HepG2 (cell line): Measurements from ENCODE around the gene MYO7B.

ENCODE experiments used
- CBFB ChIP-seq: sonication (generic); formaldehyde crosslinking; IDR thresholded peaks from 2 replicates; pipeline ENCODE4 v1.4.0; 2020; ENCODE audit warnings: missing genetic modification reagents
- ETV6 ChIP-seq: sonication (generic); formaldehyde crosslinking; conservative IDR thresholded peaks from 2 replicates; pipeline ENCODE4 v1.4.0; 2020; ENCODE audit warnings: missing genetic modification reagents
- JUN ChIP-seq: sonication (generic); formaldehyde crosslinking; IDR thresholded peaks from 2 replicates; pipeline ENCODE4 v1.4.0; 2020; ENCODE audit warnings: mild to moderate bottlenecking, missing genetic modification reagents
- JUNB ChIP-seq: sonication (generic); formaldehyde crosslinking; IDR thresholded peaks from 2 replicates; pipeline ENCODE4 v1.8.0; 2022; ENCODE audit warnings: missing genetic modification reagents, mild to moderate bottlenecking, borderline replicate concordance
- MXI1 ChIP-seq: IDR thresholded peaks from 3 replicates; pipeline ENCODE4 v1.6.1; 2012; ENCODE audit warnings: low read depth, low read length, inconsistent platforms, borderline replicate concordance
- POLR2A ChIP-seq, 2 experiments: IDR thresholded peaks; 2 replicates each; pipeline ENCODE4 v1.6.1; 2011; ENCODE audit warnings: low read depth in 2 of 2, low read length in 2 of 2, mild to moderate bottlenecking in 1 of 2, moderate library complexity in 1 of 2; ENCODE audit not compliant: insufficient read depth in 1 of 2
- SYNCRIP ChIP-seq: fragments of 200-400 bp; formaldehyde crosslinking; IDR thresholded peaks from 2 replicates; pipeline ENCODE4 v1.6.1; 2018; ENCODE audit warnings: mild to moderate bottlenecking, low read depth, low read length; ENCODE audit not compliant: insufficient read depth
- TF ChIP-seq, protein P1 (sequence below): sonication (generic); formaldehyde crosslinking; IDR thresholded peaks from 2 replicates; pipeline ENCODE4 v1.5.1; 2020; ENCODE audit warnings: missing genetic modification reagents, mild to moderate bottlenecking, borderline replicate concordance
- TF ChIP-seq, protein P2 (sequence below): sonication (generic); formaldehyde crosslinking; IDR thresholded peaks from 2 replicates; pipeline ENCODE4 v1.5.0; 2020; ENCODE audit warnings: missing genetic modification reagents
- TF ChIP-seq, protein P3 (sequence below): sonication (generic); formaldehyde crosslinking; IDR thresholded peaks from 2 replicates; pipeline ENCODE4 v1.9.0; 2021; ENCODE audit warnings: missing genetic modification reagents, mild to moderate bottlenecking, borderline replicate concordance
- TF ChIP-seq, protein P4 (sequence below): sonication (generic); formaldehyde crosslinking; IDR thresholded peaks from 2 replicates; pipeline ENCODE4 v1.8.1; 2023; ENCODE audit warnings: missing genetic modification reagents, inconsistent platforms, borderline replicate concordance
- TF ChIP-seq, protein P5 (sequence below): sonication (generic); formaldehyde crosslinking; IDR thresholded peaks from 2 replicates; pipeline ENCODE4 v1.5.0; 2020; ENCODE audit warnings: mild to moderate bottlenecking, missing genetic modification reagents, moderate library complexity

DNA sequence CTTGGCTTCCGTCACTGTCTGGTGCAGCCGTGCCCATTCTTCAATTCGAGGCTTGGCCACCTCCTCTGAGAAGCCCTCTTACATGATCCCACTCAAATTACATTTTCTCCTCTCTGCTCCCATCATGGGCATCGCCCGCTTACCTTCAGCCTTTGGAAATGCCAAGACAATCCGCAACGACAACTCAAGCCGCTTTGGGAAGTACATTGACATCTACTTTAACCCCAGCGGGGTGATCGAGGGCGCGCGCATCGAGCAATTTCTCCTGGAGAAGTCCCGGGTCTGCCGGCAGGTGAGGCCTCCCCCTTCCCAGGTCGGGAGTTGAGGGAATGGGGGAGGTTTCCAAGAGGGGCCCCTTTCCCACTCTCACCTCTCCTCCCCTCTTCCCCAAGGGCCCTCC is 38.3 kb downstream of the MYO7B start:
- TF ChIP-seq, protein P1, sequence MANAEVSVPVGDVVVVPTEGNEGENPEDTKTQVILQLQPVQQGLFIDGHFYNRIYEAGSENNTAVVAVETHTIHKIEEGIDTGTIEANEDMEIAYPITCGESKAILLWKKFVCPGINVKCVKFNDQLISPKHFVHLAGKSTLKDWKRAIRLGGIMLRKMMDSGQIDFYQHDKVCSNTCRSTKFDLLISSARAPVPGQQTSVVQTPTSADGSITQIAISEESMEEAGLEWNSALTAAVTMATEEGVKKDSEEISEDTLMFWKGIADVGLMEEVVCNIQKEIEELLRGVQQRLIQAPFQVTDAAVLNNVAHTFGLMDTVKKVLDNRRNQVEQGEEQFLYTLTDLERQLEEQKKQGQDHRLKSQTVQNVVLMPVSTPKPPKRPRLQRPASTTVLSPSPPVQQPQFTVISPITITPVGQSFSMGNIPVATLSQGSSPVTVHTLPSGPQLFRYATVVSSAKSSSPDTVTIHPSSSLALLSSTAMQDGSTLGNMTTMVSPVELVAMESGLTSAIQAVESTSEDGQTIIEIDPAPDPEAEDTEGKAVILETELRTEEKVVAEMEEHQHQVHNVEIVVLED = no peak
- TF ChIP-seq, protein P2, sequence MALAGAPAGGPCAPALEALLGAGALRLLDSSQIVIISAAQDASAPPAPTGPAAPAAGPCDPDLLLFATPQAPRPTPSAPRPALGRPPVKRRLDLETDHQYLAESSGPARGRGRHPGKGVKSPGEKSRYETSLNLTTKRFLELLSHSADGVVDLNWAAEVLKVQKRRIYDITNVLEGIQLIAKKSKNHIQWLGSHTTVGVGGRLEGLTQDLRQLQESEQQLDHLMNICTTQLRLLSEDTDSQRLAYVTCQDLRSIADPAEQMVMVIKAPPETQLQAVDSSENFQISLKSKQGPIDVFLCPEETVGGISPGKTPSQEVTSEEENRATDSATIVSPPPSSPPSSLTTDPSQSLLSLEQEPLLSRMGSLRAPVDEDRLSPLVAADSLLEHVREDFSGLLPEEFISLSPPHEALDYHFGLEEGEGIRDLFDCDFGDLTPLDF (CRISPR knock-in tag) = no peak
- TF ChIP-seq JUNB (CRISPR knock-in tag) = no peak
- TF ChIP-seq, protein P3, sequence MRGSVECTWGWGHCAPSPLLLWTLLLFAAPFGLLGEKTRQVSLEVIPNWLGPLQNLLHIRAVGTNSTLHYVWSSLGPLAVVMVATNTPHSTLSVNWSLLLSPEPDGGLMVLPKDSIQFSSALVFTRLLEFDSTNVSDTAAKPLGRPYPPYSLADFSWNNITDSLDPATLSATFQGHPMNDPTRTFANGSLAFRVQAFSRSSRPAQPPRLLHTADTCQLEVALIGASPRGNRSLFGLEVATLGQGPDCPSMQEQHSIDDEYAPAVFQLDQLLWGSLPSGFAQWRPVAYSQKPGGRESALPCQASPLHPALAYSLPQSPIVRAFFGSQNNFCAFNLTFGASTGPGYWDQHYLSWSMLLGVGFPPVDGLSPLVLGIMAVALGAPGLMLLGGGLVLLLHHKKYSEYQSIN = no peak
- TF ChIP-seq, protein P4, sequence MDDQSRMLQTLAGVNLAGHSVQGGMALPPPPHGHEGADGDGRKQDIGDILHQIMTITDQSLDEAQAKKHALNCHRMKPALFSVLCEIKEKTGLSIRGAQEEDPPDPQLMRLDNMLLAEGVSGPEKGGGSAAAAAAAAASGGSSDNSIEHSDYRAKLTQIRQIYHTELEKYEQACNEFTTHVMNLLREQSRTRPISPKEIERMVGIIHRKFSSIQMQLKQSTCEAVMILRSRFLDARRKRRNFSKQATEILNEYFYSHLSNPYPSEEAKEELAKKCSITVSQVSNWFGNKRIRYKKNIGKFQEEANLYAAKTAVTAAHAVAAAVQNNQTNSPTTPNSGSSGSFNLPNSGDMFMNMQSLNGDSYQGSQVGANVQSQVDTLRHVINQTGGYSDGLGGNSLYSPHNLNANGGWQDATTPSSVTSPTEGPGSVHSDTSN (CRISPR knock-in tag) = no peak
- TF ChIP-seq, protein P5, sequence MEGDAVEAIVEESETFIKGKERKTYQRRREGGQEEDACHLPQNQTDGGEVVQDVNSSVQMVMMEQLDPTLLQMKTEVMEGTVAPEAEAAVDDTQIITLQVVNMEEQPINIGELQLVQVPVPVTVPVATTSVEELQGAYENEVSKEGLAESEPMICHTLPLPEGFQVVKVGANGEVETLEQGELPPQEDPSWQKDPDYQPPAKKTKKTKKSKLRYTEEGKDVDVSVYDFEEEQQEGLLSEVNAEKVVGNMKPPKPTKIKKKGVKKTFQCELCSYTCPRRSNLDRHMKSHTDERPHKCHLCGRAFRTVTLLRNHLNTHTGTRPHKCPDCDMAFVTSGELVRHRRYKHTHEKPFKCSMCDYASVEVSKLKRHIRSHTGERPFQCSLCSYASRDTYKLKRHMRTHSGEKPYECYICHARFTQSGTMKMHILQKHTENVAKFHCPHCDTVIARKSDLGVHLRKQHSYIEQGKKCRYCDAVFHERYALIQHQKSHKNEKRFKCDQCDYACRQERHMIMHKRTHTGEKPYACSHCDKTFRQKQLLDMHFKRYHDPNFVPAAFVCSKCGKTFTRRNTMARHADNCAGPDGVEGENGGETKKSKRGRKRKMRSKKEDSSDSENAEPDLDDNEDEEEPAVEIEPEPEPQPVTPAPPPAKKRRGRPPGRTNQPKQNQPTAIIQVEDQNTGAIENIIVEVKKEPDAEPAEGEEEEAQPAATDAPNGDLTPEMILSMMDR (CRISPR knock-in tag) = no peak
- no peak for TF ChIP-seq ETV6 (CRISPR knock-in tag)
- no peak for TF ChIP-seq JUN (CRISPR knock-in tag)
- TF ChIP-seq POLR2A (IDR thresholded peaks at IDR 0.05; ENCODE audit: insufficient read depth in 1 of 2, low read depth in 2 of 2, low read length in 2 of 2) = no peak
- no peak for TF ChIP-seq MXI1
- no peak for TF ChIP-seq SYNCRIP
- TF ChIP-seq CBFB (CRISPR knock-in tag) = no peak
